ENCODE results near the gene C2CD3. TPM values are rescaled to one million over a fixed set of nuclear protein-coding genes. Genes with fewer than 3 reads are reported as not detected.
"Not testable (repeated sequence)": the region's sequence is repeated elsewhere in the genome, so short reads cannot be mapped to it uniquely, and the experiment has no call there.

Gene C2CD3
- total RNA-seq, 1 donor from 2014 or later, result 36.8 TPM

DNA sequence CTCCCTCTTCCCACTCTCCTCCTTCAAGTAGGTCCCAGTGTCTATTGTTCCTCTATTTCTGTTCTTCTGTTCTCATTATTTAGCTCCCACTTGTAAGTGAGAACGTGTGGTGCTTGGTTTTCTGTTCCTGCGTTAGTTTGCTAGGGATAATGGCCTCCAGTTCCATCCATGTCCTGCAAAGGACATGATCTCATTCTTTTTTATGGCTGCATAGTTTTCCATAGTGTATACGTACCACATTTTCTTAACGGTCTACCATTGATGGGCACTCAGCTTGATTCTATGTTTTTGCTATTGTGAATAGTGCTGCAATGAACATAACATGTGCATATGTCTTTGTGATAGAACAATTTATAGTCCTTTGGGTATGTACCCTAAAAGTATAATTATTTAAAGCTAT, 26.2 kb downstream of the C2CD3 start:
- Mint-ChIP-seq H3K36me3 (peaks cover 10% of the 10 kb centered on the region), H3K9me3 (no peaks in the 10 kb centered on the region), H3K27ac (no peak overlapping the region), H3K27me3 (no peaks in the 10 kb centered on the region), H3K4me3 (no peak overlapping the region), H3K4me1 (ENCODE audit: unreplicated experiment) (peaks cover 3% of the 10 kb centered on the region)
- TF ChIP-seq, protein P1, sequence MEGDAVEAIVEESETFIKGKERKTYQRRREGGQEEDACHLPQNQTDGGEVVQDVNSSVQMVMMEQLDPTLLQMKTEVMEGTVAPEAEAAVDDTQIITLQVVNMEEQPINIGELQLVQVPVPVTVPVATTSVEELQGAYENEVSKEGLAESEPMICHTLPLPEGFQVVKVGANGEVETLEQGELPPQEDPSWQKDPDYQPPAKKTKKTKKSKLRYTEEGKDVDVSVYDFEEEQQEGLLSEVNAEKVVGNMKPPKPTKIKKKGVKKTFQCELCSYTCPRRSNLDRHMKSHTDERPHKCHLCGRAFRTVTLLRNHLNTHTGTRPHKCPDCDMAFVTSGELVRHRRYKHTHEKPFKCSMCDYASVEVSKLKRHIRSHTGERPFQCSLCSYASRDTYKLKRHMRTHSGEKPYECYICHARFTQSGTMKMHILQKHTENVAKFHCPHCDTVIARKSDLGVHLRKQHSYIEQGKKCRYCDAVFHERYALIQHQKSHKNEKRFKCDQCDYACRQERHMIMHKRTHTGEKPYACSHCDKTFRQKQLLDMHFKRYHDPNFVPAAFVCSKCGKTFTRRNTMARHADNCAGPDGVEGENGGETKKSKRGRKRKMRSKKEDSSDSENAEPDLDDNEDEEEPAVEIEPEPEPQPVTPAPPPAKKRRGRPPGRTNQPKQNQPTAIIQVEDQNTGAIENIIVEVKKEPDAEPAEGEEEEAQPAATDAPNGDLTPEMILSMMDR (conservative IDR thresholded peaks at IDR 0.05), result no peak
- DNase-seq (ENCODE audit: extremely low spot score, unreplicated experiment), result no peak

DNA sequence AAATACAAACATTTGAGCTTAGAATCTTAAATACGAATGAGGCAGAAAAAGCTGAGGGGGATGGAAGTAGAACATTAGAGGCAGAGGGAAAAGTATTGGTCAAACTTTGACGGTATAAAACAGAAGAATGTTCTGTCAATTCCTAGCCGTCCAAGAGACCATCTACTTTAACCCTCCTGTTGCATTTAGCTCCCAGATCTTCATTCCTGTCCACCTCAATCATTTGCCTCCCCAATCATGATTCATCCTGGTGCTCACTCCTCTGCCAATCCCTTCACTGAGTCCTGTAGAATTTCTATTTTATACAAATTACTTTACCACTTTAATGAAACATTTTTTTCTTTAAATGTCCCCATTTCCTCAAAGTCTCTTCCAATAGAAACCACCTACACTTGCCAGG, 28.2 kb downstream of the C2CD3 start:
- H3K9me3 Mint-ChIP-seq, result no peaks in the 10 kb centered on the region
- no peak overlapping the region for H3K27ac Mint-ChIP-seq
- no peak for DNase-seq (ENCODE audit: extremely low spot score, unreplicated experiment)

DNA sequence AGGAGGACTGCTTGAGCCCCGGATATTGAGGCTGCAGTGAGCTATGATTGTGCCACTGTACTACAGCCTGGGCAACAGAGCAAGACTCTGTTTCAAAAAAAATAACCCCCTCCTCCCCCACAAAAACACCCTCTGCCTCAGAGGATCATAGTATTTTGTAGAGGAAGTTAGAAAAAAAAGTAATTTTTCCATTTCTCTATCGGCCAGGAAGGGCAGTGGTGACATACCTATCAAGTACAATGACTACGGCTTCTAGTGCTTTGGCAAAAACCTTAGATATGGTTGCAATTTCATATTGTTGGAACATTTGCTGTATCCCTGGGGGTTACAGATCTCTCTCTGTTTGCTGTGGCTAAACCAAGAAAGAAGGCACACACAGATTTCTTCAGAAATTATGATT, 28.9 kb downstream of the C2CD3 start:
- H3K27me3 Mint-ChIP-seq, result no peaks in the 10 kb centered on the region
- no peaks in the 10 kb centered on the region for H3K9me3 Mint-ChIP-seq
- peaks cover 24% of the 10 kb centered on the region for H3K36me3 Mint-ChIP-seq
- H3K4me1 Mint-ChIP-seq (ENCODE audit: unreplicated experiment), result peaks cover 17% of the 10 kb centered on the region
- DNase-seq (ENCODE audit: extremely low spot score, unreplicated experiment), result no peak
- no peak overlapping the region for H3K4me3 Mint-ChIP-seq
- TF ChIP-seq, protein P1 (conservative IDR thresholded peaks at IDR 0.05), result no peak
- H3K27ac Mint-ChIP-seq, result no peak overlapping the region

More for the DNA sequence above, 28.2 kb downstream of the C2CD3 start:
- TF ChIP-seq, protein P1 (conservative IDR thresholded peaks at IDR 0.05), result no peak
- no peak overlapping the region for H3K4me3 Mint-ChIP-seq
- no peaks in the 10 kb centered on the region for H3K27me3 Mint-ChIP-seq
- peaks cover 17% of the 10 kb centered on the region for H3K4me1 Mint-ChIP-seq (ENCODE audit: unreplicated experiment)
- H3K36me3 Mint-ChIP-seq, result peaks cover 22% of the 10 kb centered on the region

DNA sequence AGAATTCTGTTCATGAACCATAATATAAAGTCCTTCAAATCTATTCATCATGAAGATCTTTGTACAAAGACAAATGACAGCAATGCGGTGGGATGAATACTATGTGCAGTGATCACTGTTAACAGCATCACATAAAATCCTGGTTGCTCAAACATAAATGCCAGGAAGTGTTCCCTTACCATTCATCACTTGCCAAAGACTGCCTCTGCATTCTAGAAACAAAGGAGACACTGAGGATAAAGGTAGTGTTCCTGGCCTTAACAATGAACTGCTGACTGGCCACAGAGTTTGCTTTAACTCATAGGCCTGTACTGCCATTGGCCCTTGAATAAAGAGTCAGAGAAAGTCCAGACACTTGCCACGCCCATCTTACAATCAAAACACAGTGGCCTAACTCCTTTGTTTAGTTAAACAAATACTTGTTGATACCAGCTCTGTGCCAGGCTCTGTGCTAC, 29.5 kb downstream of the C2CD3 start:
- TF ChIP-seq, protein P1 (conservative IDR thresholded peaks at IDR 0.05), result no peak

DNA sequence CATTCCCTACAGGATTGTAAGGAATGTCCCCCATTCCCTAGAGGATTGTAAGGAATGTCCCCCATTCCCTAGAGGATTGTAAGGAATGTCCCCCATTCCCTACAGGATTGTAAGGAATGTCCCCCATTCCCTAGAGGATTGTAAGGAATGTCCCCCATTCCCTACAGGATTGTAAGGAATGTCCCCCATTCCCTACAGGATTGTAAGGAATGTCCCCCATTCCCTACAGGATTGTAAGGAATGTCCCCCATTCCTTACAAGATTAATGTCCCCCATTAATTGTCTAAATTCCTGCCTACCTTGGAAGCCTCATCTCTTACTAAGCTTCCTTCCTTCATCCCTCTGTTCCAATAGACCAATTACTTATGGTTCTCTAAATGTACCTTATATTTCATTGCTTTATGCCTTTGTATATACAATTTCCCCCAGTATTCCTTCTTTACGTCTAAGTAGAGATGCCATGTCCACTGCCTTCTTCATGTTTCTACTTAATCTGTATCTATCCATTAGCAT, 30.8 kb downstream of the C2CD3 start:
- not testable (repeated sequence) for DNase-seq (ENCODE audit: extremely low spot score, unreplicated experiment); H3K9me3 Mint-ChIP-seq; H3K27me3 Mint-ChIP-seq; H3K4me3 Mint-ChIP-seq
- Mint-ChIP-seq H3K27ac (peak overlapping the region; percentile 65), H3K36me3 (peaks cover 26% of the 10 kb centered on the region), H3K4me1 (ENCODE audit: unreplicated experiment) (peaks cover 24% of the 10 kb centered on the region)

More for the DNA sequence above, 29.5 kb downstream of the C2CD3 start:
- H3K36me3 Mint-ChIP-seq, result peaks cover 25% of the 10 kb centered on the region
- no peak for DNase-seq (ENCODE audit: extremely low spot score, unreplicated experiment)
- peaks cover 17% of the 10 kb centered on the region for H3K4me1 Mint-ChIP-seq (ENCODE audit: unreplicated experiment)
- no peak overlapping the region for H3K27ac Mint-ChIP-seq
- no peaks in the 10 kb centered on the region for H3K27me3 Mint-ChIP-seq
- no peak overlapping the region for H3K4me3 Mint-ChIP-seq
- H3K9me3 Mint-ChIP-seq, result no peaks in the 10 kb centered on the region

DNA sequence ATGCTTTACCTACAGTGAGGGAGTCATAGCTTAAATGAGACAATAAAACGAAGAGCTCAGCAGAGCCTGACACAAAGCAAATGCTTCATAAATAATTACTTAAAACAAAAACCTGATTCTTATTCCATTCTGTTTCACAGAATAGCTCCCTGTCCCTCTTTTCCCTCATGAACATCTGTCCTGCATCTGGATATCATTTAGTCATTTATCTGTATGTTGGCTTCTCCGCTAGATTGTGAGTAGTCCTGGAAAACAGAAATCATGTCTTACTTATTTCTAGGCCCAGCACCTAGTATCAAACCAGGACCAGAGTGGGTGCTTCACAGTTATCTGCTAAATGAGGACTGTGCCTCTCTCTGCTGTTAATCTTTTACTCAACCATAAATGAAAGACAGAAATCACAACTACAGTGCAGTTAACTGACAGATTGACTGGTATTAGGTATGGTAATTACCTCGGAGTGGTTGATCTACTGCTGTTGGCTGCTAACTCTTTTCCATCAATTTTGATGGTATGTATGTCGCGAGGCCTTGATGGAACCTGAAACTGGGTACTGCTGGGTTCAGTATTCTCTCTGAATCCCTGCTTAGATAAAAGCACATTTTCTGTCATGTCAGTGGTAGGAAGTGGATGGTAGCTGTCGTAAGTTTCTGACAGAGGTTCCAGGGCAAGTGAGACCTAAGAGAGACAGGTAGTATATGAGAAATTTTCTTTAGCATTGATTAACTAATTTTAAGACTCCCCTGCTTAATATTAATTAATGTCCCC, 31.5 kb downstream of the C2CD3 start:
- Mint-ChIP-seq H3K36me3 (peaks cover 23% of the 10 kb centered on the region), H3K4me3 (peak overlapping the region; percentile 12), H3K27ac (peak overlapping the region; percentile 96), H3K4me1 (ENCODE audit: unreplicated experiment) (peaks cover 24% of the 10 kb centered on the region), H3K27me3 (no peaks in the 10 kb centered on the region), H3K9me3 (no peaks in the 10 kb centered on the region)
- TF ChIP-seq, protein P1 (conservative IDR thresholded peaks at IDR 0.05), result no peak
- DNase-seq (ENCODE audit: extremely low spot score, unreplicated experiment), result no peak
